HepG2 (cell line): ENCODE measurements around the gene ADAMTS17. TPM values are rescaled to one million over a fixed set of nuclear protein-coding genes. Genes with fewer than 3 reads are reported as not detected.

Source experiments
- ATAC-seq: fragments of 200-7000 bp; cut with Tn5 transposase; 3 replicates; pipeline ENCODE4 v1.9.1; 2020; ENCODE audit warnings: mild to moderate bottlenecking, moderate library complexity
- BruUV-seq: library from RNA; stranded (reverse); fragments of 400-500 nt; replicated peaks from 2 replicates; lab custom pipeline; 2021; lab: Mats Ljungman, UMichigan
- CTCF ChIA-PET: fragments of 300-600 bp; formaldehyde crosslinking; extraction: SDS; loops from one replicate; lab custom pipeline; 2021; ENCODE audit warnings: low total read pairs, inconsistent platforms, low intra/inter-chr PET ratio; lab: Yijun Ruan, JAX
- POLR2A ChIA-PET: fragments of 350-600 bp; sonication (Branson Sonifier 250); formaldehyde crosslinking; loops from one replicate; lab custom pipeline; 2020; ENCODE audit warnings: antibody characterized with exemption, inconsistent platforms; lab: Yijun Ruan, JAX
- DNase-seq: peaks from one replicate; pipeline ENCODE4 v3.0.0-alpha.2; 2015; ENCODE audit warnings: low spot score
- FAIRE-seq: peaks from 3 replicates; lab custom pipeline; 2011; peaks lifted over from hg19 to GRCh38; lab: Jason Lieb, UNC
- H2AFZ ChIP-seq: one replicate; pipeline ENCODE4 v1.6.1; 2011; ENCODE audit warnings: low read length, inconsistent platforms
- H3K27ac ChIP-seq: fragments of 300-600 bp; 3 replicates; pipeline ENCODE4 v1.8.0; 2011; ENCODE audit warnings: mixed run types, mild to moderate bottlenecking, mixed read lengths, low read length, inconsistent platforms; ENCODE audit not compliant: insufficient read depth; ENCODE audit errors: extremely low read length
- H3K27me3 ChIP-seq, 2 experiments: fragments of 200-600 bp in 1 of 2; 2 replicates in 1 of 2; 3 replicates in 1 of 2; pipeline versions ENCODE4 v1.6.0 to v1.8.0; 2011; ENCODE audit warnings: low read length in 2 of 2, mild to moderate bottlenecking in 2 of 2, moderate library complexity in 2 of 2, inconsistent platforms in 1 of 2; ENCODE audit not compliant: insufficient read depth in 2 of 2, control insufficient read depth in 1 of 2
- H3K36me3 ChIP-seq, 2 experiments: fragments of 200-600 bp in 1 of 2; replicated peaks in 1 of 2; 2 replicates in 1 of 2; 3 replicates in 1 of 2; pipeline versions ENCODE4 v1.5.1 to v1.8.0; 2011; ENCODE audit warnings: low read length in 2 of 2, inconsistent platforms in 1 of 2; ENCODE audit not compliant: insufficient read depth in 2 of 2, control insufficient read depth in 1 of 2
- H3K4me1 ChIP-seq: 2 replicates; pipeline ENCODE4 v1.5.1; 2012; ENCODE audit warnings: low read length, inconsistent platforms; ENCODE audit not compliant: insufficient read depth
- H3K4me2 ChIP-seq: 2 replicates; pipeline ENCODE4 v1.6.0; 2011; ENCODE audit warnings: low read depth, low read length, inconsistent platforms
- H3K4me3 ChIP-seq, 3 experiments: fragments of 200-600 bp in 1 of 3; sonication (generic), shearing (Covaris generic) in 1 of 3; replicated peaks in 1 of 3; 2 replicates each; pipeline ENCODE4 v1.5.1; 2011 to 2016; ENCODE audit warnings: low read length in 3 of 3, inconsistent platforms in 2 of 3, low read depth in 2 of 3, mild to moderate bottlenecking in 2 of 3, control low read depth in 1 of 3, mixed read lengths in 1 of 3; ENCODE audit not compliant: insufficient read depth in 1 of 3
- H3K79me2 ChIP-seq: one replicate; pipeline ENCODE4 v1.6.1; 2011; ENCODE audit warnings: low read length, inconsistent platforms; ENCODE audit not compliant: insufficient read depth
- H3K9ac ChIP-seq: 2 replicates; pipeline ENCODE4 v1.6.0; 2011; ENCODE audit warnings: mild to moderate bottlenecking, low read depth, low read length, inconsistent platforms; ENCODE audit not compliant: insufficient read depth
- H3K9me3 ChIP-seq: 2 replicates; pipeline ENCODE4 v1.5.1; 2012; ENCODE audit warnings: mild to moderate bottlenecking, low read length
- H4K20me1 ChIP-seq: 2 replicates; pipeline ENCODE4 v1.6.0; 2011; ENCODE audit warnings: inconsistent platforms, mild to moderate bottlenecking, low read length, moderate library complexity; ENCODE audit not compliant: insufficient read depth
- GFI1 ChIP-seq: sonication (generic); formaldehyde crosslinking; IDR thresholded peaks from 2 replicates; pipeline ENCODE4 v1.5.0; 2020; ENCODE audit warnings: missing genetic modification reagents, mild to moderate bottlenecking, borderline replicate concordance
- IRF2 ChIP-seq: IDR thresholded peaks from 2 replicates; pipeline ENCODE4 v1.6.1; 2018; ENCODE audit warnings: missing genetic modification reagents, missing compliant biosample characterization
- KLF15 ChIP-seq: sonication (generic); formaldehyde crosslinking; IDR thresholded peaks from 2 replicates; pipeline ENCODE4 v1.8.1; 2023; ENCODE audit warnings: borderline replicate concordance, mild to moderate bottlenecking, inconsistent platforms, missing genetic modification reagents, mixed read lengths
- NCOA1 ChIP-seq: sonication (generic); formaldehyde crosslinking; IDR thresholded peaks from 2 replicates; pipeline ENCODE4 v1.9.0; 2021; ENCODE audit warnings: missing genetic modification reagents
- NR2C2 ChIP-seq: sonication (generic); formaldehyde crosslinking; IDR thresholded peaks from 2 replicates; pipeline ENCODE4 v1.4.0; 2020; ENCODE audit warnings: missing genetic modification reagents, mild to moderate bottlenecking, moderate library complexity, borderline replicate concordance
- PBX3 ChIP-seq: sonication (generic); formaldehyde crosslinking; IDR thresholded peaks from 2 replicates; pipeline ENCODE4 v1.8.1; 2023; ENCODE audit warnings: missing genetic modification reagents, inconsistent platforms, borderline replicate concordance
- PCBP2 ChIP-seq: fragments of 200-400 bp; formaldehyde crosslinking; optimal IDR thresholded peaks from 2 replicates; pipeline ENCODE3; 2018; ENCODE audit warnings: low read length, low read depth; ENCODE audit not compliant: poor library complexity, severe bottlenecking
- POLR2A ChIP-seq, 2 experiments: IDR thresholded peaks; 2 replicates each; pipeline ENCODE4 v1.6.1; 2011; ENCODE audit warnings: low read depth in 2 of 2, low read length in 2 of 2, mild to moderate bottlenecking in 1 of 2, moderate library complexity in 1 of 2; ENCODE audit not compliant: insufficient read depth in 1 of 2
- TCF12 ChIP-seq, 2 experiments: fragments of 450-650 bp in 1 of 2; sonication (generic) in 1 of 2; formaldehyde crosslinking in 1 of 2; IDR thresholded peaks; 2 replicates each; pipeline versions ENCODE4 v1.6.1 to v1.8.0; 2017 to 2022; ENCODE audit warnings: antibody characterized with exemption in 1 of 2, mild to moderate bottlenecking in 1 of 2, missing genetic modification reagents in 1 of 2, moderate library complexity in 1 of 2
- TEAD3 ChIP-seq: optimal IDR thresholded peaks from 2 replicates; pipeline ENCODE3; 2016; ENCODE audit warnings: borderline replicate concordance
- TRAFD1 ChIP-seq: sonication (generic); formaldehyde crosslinking; IDR thresholded peaks from 2 replicates; pipeline ENCODE4 v1.5.1; 2020; ENCODE audit warnings: missing genetic modification reagents, mild to moderate bottlenecking, borderline replicate concordance
- ZC3H4 ChIP-seq: sonication (generic); formaldehyde crosslinking; IDR thresholded peaks from 2 replicates; pipeline ENCODE4 v1.4.0; 2020; ENCODE audit warnings: missing genetic modification reagents, borderline replicate concordance
- ZGPAT ChIP-seq: IDR thresholded peaks from 2 replicates; pipeline ENCODE4 v1.6.1; 2016; ENCODE audit warnings: mild to moderate bottlenecking
- ZZZ3 ChIP-seq: sonication (generic); formaldehyde crosslinking; IDR thresholded peaks from 2 replicates; pipeline ENCODE4 v1.4.0; 2020; ENCODE audit warnings: missing genetic modification reagents, mild to moderate bottlenecking, borderline replicate concordance
- WGBS: methylation state at CpG from one replicate; pipeline ENCODE4 v1.1.6; 2017; ENCODE audit warnings: low lambda C conversion rate; 5-methylcytosine and 5-hydroxymethylcytosine counted together
- in situ Hi-C: cut with HindIII; loops from 2 replicates; pipeline ENCODE4 v1.10.0; 2017; ENCODE audit warnings: low pct_unique_long_range_greater_than_20kb; ENCODE audit not compliant: extremely low pct_ligation_motif_present
- intact Hi-C: fragments of 100-400 bp; cut with micrococcal nuclease; formaldehyde crosslinking; loops from one replicate; pipeline ENCODE4 v1.10.0; 2022; ENCODE audit not compliant: unreplicated experiment
- polyA plus RNA-seq, 8 experiments: library from polyadenylated mRNA; depleted of rRNA in 3 of 8; stranded (reverse) in 7 of 8; unstranded in 1 of 8; fragments of >200 nt; fragmentation: Illumina TruSeq in 4 of 8; extraction: Trizol in 4 of 8; gene quantifications; 2 replicates each; pipeline versions ENCODE4 v1.2.1 to v1.2.3, GENCODE V29; 2011 to 2016; ENCODE audit warnings: low read depth in 4 of 8, missing spikeins in 1 of 8, mixed read lengths in 1 of 8; ENCODE audit not compliant: insufficient read depth in 1 of 8
- total RNA-seq, 5 experiments: library from RNA; depleted of rRNA; stranded (reverse); fragments of >200 nt; fragmentation: Illumina TruSeq; extraction: Trizol; gene quantifications; 2 replicates each; pipeline ENCODE4 v1.2.3, GENCODE V29; 2016; ENCODE audit warnings: low read depth in 1 of 5
- TF ChIP-seq, protein P1 (sequence below): sonication (generic); formaldehyde crosslinking; IDR thresholded peaks from 2 replicates; pipeline ENCODE4 v1.5.0; 2020; ENCODE audit warnings: mild to moderate bottlenecking, missing genetic modification reagents, moderate library complexity
- TF ChIP-seq, protein P2 (sequence below): sonication (generic); formaldehyde crosslinking; IDR thresholded peaks from 2 replicates; pipeline ENCODE4 v1.5.0; 2020; ENCODE audit warnings: missing genetic modification reagents

ADAMTS17 gene
- total and polyA plus RNA-seq, 2 of the 13 experiments (the other 11 are each of a cell fraction or from before 2014, with no cell fraction given): 0.02 to 0.04 TPM

GRCh38 chr15:100140527-100141308 lies 201.1 kb downstream of the ADAMTS17 start:
- no peak for DNase-seq
- ATAC-seq: no peak
- Histone ChIP-seq H3K79me2 (no peaks in the 10 kb centered on the region), H3K4me3 (no peak overlapping the region), H3K4me2 (no peak overlapping the region), H3K4me1 (no peaks in the 10 kb centered on the region), H3K27ac (no peak overlapping the region), H3K36me3 (no peaks in the 10 kb centered on the region), H3K9me3 (no peaks in the 10 kb centered on the region), H4K20me1 (no peaks in the 10 kb centered on the region), H3K27me3 (peaks cover 0 to 1% of the 10 kb centered on the region in 2 experiments; a peak in 1 of 5 replicates), H2AFZ (no peak overlapping the region), H3K9ac (no peak overlapping the region)
- BruUV-seq: no TSS peak
- FAIRE-seq: no peak
- 70% methylated on average over 22 of the region's 25 CpGs for WGBS
- in situ Hi-C loops: loop anchor here (25.0 kb wide), 1 partner anchor 878 kb away; the partner anchor contains the start of gene LRRC28
- POLR2A ChIA-PET: no interaction called here
- CTCF ChIA-PET: no interaction called here
- intact Hi-C loops: no loop called here
- no peak for TF ChIP-seq KLF15 (CRISPR knock-in tag)
- no peak for TF ChIP-seq PCBP2
- no peak for TF ChIP-seq POLR2A (IDR thresholded peaks at IDR 0.05; ENCODE audit: insufficient read depth in 1 of 2, low read depth in 2 of 2, low read length in 2 of 2)
- TF ChIP-seq PBX3 (CRISPR knock-in tag): no peak
- TF ChIP-seq ZGPAT (CRISPR knock-in tag): no peak
- no peak for TF ChIP-seq TCF12 (IDR thresholded peaks at IDR 0.05)
- TF ChIP-seq TCF12 (CRISPR knock-in tag; IDR thresholded peaks at IDR 0.05): no peak
- TF ChIP-seq NR2C2 (CRISPR knock-in tag): no peak
- TF ChIP-seq ZC3H4 (CRISPR knock-in tag): no peak
- no peak for TF ChIP-seq GFI1
- no peak for TF ChIP-seq TRAFD1 (CRISPR knock-in tag)
- TF ChIP-seq, protein P1, sequence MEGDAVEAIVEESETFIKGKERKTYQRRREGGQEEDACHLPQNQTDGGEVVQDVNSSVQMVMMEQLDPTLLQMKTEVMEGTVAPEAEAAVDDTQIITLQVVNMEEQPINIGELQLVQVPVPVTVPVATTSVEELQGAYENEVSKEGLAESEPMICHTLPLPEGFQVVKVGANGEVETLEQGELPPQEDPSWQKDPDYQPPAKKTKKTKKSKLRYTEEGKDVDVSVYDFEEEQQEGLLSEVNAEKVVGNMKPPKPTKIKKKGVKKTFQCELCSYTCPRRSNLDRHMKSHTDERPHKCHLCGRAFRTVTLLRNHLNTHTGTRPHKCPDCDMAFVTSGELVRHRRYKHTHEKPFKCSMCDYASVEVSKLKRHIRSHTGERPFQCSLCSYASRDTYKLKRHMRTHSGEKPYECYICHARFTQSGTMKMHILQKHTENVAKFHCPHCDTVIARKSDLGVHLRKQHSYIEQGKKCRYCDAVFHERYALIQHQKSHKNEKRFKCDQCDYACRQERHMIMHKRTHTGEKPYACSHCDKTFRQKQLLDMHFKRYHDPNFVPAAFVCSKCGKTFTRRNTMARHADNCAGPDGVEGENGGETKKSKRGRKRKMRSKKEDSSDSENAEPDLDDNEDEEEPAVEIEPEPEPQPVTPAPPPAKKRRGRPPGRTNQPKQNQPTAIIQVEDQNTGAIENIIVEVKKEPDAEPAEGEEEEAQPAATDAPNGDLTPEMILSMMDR: no peak
- TF ChIP-seq, protein P2, sequence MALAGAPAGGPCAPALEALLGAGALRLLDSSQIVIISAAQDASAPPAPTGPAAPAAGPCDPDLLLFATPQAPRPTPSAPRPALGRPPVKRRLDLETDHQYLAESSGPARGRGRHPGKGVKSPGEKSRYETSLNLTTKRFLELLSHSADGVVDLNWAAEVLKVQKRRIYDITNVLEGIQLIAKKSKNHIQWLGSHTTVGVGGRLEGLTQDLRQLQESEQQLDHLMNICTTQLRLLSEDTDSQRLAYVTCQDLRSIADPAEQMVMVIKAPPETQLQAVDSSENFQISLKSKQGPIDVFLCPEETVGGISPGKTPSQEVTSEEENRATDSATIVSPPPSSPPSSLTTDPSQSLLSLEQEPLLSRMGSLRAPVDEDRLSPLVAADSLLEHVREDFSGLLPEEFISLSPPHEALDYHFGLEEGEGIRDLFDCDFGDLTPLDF (CRISPR knock-in tag): no peak
- no peak for TF ChIP-seq NCOA1 (CRISPR knock-in tag)
- no peak for TF ChIP-seq ZZZ3 (CRISPR knock-in tag)
- TF ChIP-seq IRF2 (CRISPR knock-in tag): no peak
- TF ChIP-seq TEAD3: no peak
